GM18868 (cell line): ENCODE measurements around the gene ZMYND19.
"Not testable (repeated sequence)": the region's sequence is repeated elsewhere in the genome, so short reads cannot be mapped to it uniquely, and the experiment has no call there.

ENCODE experiments used
- ATAC-seq: cut with Tn5 transposase; IDR thresholded peaks from one replicate; pipeline ENCODE4 v1.9.1; 2021; ENCODE audit warnings: mild to moderate bottlenecking, moderate library complexity; ENCODE audit not compliant: unreplicated experiment

Gene ZMYND19

DNA sequence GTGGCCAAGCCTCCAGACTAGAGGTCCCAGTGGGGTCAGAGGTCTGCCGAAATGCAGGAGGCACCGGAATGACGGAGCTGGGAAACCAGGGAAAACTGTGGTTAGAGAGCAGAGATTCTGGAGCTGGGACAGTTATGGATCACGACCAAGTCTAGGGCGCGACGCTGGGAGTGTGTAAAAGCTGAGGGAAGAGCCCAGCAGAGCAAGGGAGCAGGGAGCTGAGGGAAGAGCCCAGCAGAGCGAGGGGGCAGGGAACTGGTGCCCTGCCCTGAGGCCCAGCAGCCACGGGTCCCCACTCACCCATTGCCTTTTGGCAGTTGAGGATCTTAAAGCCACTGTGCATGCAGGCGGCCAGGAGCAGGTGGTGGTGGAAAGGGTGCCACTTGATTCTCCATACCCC, 26.2 kb downstream of the ZMYND19 start:
- ATAC-seq: no peak

DNA sequence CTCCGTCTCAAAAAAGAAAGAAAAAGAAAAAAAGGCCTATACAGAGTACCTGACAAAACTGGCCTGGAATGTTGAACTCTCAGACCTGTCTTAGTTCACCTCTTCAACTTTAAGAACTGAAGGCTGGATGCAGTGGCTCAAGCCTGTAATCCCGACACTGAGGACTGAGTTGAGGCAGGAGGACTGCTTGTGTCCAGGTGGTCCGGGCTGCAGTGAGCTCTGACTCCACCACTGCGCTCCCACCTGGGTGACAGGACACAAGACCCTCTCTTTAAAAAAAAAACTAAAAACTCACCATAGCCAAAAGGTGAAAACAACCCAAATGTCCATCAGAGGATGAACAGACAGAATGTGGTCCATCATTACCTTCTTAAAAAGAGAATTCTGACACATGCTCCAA, 32.2 kb downstream of the ZMYND19 start:
- no peak for ATAC-seq

DNA sequence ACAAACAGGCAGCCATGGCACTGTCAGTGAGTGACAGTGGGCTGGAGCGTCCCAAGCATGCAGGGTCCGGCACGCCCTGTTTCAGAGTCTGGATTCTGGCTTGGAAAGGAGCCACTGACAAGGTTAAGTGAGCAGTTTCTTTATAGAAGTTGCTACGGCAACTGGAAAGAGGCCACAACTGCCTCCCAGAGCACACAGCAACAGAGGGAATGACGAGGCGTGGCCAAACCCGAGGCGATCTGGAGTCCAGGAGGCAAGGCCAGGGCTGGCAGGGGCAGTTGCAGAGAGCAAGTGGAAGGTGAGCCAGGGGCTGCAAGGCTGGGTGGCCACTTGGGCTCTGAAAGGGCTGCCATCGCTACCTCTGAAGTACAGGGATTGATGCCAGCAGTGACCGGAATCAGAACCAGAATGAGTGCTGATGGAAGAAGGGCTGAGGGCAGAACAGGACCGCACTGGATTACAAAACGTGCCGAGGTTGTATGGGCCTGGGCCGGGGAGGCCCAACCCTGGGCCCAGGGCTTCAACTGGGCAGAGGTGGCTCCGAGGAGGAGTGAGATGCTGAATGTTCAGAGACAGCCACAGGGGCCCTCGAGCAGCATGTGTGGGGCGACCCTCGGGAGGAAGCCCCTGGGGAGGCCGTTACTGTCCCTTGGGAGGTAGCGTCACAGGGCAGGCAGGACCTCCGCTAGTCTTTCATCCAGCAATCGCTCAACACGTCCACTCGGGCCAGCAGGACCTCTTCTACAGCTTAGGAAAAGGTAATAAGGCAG, 34.1 kb downstream of the ZMYND19 start:
- ATAC-seq: no peak

DNA sequence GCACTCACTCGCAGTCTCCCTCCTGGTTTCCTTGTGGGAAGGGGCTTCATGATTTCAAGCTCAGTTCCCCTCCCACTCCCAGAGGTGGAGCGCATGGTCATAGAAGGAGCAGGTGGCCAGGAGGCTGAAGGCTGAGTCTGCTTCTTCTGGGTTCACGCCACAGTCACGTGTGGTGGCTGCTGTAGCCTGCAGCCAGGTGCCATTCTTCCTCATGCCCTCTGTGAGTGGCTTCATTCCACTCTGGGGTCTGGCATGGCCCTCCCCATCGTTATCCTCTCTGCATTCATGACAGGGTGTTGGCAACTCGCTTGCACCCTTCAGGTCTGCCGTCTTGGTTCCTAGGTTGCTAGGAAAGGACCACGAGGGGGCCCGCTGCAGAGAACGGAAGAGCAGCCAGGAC, 35.1 kb downstream of the ZMYND19 start:
- no peak for ATAC-seq

DNA sequence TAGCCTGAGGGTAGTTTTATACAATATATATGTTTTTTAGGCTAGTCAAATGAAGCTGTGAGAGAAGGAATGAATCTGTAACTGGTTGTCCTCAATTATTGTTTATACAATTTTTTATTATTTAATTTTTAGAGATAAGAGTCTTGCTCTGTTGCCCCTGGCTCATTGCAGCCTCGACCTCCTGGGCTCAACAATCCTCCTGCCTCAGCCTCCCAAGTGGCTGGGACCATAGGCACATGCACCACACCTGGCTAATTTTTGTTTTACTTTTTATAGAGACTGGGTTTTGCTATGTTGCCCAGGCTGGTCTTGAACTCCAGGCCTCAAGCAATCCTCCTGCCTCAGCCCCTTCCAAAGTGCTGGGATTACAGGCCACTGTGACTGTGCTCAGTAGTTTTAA, 36.0 kb downstream of the ZMYND19 start:
- no peak for ATAC-seq

DNA sequence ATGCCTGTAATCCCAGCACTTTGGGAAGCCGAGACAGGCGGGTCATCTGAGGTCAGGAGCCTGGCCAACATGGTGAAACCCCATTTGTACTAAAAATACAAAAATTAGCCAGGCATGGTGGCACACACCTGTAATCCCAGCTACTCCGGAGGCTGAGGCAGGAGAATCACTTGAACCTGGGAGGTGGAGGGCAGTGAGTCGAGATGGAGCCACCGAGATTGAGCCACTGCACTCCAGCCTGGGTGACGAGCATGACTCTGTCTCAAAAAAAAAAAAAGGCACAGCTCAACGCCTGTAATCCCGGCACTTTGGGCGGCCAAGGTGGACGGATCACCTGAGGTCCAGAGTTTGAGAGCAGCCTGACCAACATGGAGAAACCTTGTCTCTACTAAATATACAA, 36.7 kb downstream of the ZMYND19 start:
- not testable (repeated sequence) for ATAC-seq

DNA sequence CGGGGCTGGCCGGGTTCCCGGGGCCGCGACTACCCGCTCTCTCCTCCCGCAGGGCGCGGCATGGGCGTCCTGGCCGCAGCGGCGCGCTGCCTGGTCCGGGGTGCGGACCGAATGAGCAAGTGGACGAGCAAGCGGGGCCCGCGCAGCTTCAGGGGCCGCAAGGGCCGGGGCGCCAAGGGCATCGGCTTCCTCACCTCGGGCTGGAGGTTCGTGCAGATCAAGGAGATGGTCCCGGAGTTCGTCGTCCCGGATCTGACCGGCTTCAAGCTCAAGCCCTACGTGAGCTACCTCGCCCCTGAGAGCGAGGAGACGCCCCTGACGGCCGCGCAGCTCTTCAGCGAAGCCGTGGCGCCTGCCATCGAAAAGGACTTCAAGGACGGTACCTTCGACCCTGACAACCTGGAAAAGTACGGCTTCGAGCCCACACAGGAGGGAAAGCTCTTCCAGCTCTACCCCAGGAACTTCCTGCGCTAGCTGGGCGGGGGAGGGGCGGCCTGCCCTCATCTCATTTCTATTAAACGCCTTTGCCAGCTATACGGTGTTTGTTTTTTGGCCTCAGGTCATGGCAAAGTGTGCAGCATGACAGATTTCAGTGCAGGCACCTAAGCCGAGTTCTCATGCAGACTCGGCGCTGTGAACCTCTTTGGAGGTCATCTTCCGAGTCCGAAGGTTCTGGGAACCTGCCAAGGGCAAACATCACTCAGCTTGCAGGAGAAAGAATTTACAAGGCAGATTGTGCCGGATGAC, 38.1 kb downstream of the ZMYND19 start:
- ATAC-seq: peak; percentile 22

DNA sequence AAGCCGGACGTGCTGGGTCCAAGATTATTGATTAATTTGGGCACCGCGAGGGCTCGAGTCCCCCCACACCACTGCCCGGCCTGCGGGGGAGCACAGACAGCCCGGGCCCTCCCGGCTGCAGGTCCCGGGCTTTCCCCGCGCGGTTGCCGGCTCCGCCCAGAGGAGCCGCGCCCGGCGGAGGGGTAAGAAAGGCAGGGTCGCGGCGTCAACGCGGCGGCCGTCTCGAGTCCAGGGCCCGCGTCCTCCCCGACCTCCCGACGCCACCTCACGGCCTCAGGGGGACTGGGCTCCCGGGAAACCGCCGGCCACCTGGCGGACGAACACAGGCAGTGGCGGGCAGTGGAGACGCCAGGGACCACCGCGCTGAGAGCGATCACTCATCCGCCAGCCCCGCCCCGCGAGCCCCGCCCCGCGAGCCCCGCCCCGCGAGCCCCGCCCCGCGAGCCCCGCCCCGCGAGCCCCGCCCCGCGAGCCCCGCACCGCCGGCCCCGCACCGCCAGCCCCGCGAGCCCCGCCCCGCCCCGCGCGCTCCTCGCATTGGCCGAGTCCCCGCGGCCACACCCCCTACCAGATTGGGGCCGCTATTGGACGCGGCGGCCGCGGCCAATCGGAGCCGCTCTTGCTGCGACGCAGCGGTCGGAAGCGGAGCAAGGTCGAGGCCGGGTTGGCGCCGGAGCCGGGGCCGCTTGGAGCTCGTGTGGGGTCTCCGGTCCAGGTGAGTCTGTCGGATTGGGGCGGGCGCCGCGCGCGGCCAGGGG, 38.9 kb downstream of the ZMYND19 start, which contains the start of gene MRPL41:
Gene MRPL41, plus strand, starts transcription at position 616 of the 758 bp plus-strand sequence. CDS start 203 bp downstream, outside the sequence.
- ATAC-seq: peak; percentile 83

DNA sequence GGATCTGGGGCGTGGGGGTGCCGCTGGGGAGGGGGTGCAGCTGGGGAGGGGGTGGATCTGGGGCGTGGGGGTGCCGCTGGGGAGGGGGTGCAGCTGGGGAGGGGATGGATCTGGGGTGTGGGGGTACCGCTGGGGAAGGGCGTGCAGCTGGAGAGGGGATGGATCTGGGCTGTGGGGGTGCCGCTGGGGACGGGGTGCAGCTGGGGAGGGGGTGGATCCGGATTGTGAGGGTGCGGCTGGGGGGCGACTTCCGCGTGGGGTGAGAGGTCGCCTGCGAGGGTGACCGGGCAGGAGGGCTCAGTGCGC, 39.4 kb downstream of the ZMYND19 start:
- ATAC-seq: not testable (repeated sequence)

DNA sequence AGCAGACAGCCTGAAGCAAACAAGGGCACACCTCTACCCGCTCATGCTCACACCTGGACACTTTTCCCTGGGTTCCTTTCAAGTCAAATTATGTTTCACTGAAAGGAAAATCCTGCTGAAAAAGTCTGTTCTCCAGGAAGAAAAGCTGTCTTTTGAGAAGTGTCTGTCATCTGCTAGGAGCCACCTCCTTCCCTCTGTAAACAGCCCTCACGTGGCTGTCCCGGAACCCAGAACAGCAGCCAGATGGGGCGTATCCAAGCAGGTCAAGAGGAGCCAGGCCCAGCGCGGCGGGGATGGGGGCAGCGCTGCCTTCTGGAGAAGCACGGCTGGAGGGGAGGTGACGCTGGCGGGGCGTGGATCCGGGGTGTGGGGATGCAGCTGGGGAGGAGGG, 40.1 kb downstream of the ZMYND19 start, which contains the start of gene PNPLA7:
Gene PNPLA7, minus strand, starts transcription at position 172 of the 391 bp plus-strand sequence. CDS start 205 bp downstream, outside the sequence.
- no peak for ATAC-seq

DNA sequence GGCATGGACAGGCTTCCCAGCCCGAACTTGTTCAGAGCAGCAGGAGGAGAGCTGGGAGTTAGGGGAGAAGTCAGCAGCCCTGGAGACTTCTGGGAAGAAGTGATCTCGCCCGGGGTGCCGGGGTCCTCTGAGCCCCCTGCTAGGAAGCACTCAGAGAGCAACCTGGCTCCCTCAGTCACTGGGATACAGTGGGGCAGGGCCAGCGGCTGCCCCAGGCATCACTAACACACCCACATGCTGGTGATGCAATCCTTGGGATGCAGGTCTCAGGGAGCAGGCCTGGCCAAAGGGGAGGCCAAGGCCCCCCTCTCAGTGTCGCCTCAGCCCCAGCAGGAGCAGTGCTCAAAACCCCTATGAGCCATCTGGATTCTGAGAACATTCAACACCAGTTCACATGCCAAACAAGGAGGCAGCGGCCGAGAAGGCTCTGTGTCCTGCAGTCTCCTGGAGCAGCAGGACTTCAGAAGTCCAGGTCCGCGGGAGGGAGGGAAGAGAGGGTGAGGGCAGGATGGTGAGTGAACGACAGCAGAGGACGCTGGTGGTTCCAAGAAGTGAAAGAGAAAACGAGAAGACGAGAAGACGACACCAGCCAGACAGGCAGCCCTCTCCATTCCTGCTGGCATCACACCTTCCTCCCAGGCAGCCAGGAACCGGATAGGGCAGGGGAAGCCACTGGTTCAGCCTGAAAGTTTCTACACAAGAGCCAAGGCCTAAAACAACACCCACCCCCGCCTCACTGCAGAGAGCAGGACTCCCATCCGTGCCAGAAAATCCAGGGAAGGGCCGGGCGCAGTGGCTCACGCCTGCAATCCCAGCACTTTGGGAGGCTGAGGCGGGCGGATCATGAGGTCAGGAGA, 42.4 kb downstream of the ZMYND19 start:
- ATAC-seq: no peak

DNA sequence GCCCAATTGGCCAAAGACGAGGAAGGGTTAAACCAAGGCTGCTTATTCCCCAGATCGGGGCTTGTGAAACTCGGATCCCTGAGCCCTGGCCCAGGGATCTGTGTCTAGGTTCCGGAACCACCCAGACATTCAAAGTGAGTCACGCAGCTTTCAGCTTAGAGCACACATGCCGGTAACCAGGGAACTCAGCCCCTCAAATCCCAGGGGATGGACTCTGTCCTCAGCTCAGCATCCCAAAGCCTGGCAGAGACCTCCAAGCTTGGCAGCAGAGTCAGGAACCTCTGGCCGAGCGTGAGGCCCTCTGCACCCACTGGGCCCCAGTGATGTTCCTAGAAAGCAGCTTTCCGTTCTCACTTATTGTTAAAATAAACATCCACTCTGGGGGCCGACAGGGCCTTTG, 45.2 kb downstream of the ZMYND19 start:
- no peak for ATAC-seq

DNA sequence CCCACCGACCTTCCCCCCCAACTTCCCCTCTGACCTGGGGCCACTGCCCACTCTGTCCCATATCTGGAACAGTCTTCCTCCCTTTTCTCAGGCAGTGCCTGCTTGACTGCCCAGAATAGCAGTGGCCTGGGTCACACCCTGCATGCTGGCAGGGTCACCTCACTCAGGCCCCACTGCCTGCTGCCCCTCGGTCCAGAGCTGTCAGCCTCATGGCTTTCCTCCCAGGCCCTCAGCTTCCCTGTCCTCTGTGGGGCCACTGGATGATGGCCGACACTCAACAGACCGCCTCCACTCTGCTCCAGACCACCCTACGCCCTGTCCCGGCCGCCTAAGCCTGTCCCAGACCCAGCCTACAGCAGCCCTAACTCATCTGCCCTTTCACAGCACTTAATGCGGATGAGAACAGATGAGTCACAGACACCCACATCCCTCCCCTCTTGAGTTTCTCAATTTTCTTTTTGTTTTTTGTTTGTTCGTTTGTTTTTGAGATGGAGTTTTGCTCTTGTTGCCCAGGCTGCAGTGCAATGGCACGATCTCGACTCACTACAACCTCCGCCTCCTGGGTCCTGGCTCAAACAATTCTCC, 46.0 kb downstream of the ZMYND19 start:
- no peak for ATAC-seq

DNA sequence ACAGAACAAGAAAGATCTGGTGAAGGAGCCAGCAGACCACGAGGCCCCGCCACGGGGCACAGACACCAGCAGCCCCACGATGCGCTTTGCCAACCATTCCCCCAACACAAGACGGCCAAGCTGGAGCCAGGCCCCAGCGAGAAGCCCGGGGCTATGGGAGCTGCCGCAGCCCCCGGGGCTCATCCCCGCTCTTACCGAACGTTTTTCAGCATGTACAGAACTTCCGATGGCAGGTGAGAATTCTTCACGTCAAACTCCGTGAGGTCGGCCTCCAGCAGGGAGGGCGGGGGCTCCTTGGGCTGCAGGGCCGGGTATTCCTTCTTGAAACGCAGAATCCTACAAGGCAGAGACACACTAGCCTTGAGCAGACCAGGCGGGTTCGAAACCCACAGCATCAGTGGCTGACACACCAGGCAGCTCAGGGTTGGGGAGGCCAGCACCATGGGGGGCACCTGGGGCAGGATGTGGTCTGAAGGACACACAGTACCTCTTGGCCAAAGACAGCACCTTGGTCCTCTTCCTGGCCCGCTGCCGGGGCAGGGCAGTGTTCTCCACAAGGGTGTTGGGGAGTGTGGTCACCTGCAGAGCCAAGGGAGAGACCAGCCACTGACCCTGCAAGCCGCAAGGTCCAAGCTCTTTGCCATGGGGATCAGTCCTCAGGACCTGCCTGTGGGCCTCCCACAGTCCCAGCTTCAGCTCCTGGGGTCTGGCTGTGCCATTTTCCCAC, 46.9 kb downstream of the ZMYND19 start:
- ATAC-seq: no peak

DNA sequence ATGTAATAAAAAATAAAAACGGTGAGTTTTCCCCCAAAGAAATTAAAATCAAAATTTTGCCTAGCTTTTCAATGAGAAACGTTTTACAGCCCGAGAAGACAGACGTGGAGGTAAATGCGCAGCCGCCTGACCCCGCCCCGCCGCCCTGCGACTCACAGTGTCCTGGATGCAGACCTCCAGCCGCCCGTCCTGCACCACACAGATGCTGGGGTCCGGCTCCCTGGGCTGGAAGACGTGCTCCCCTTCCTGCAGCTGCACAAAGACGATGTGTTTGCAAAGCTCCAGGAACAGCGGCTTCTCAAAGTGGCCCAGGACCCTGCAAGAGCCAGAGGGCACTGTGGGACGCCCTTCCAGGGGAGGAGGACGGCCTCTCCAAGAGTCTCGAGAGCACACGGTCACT, 47.8 kb downstream of the ZMYND19 start:
- no peak for ATAC-seq

DNA sequence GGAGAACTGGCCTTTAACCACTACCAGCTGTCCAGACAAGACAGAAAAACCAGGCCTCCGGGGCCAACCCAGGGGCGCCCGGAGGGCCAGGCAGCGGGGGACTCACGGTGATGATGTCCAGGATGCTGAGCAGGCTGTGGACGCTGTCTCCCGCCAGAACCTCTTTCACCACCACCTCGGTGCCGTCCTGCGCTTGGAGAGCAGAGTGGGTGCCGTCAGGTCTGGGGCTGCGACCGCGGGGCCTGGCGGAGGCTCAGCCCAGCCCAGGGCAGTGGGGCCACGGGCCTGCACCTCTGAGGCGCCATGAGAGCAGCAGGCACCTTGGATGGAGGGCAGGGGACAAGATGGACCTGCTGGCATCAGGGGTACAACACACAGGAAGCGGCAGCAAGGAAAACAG, 49.8 kb downstream of the ZMYND19 start:
- no peak for ATAC-seq

DNA sequence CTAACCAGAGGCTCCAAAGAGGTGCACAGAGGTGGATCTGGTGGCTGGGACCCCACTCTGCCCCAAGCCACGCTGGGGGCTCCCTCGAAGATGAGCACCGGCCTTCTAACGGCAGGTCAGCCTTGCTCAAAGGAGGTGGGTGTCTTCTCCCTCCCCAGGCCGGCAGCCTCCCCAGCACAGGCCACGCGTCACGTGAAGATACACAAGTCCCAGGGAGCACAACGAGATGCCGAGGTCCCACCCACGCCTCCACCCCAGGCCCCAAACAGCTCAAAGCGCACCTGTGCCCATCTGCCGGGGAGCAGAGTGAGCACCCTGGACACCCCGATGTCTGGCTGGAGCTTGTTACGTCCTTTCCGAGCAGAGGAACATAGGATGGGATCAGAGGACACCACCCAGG, 52.3 kb downstream of the ZMYND19 start:
- ATAC-seq: no peak

DNA sequence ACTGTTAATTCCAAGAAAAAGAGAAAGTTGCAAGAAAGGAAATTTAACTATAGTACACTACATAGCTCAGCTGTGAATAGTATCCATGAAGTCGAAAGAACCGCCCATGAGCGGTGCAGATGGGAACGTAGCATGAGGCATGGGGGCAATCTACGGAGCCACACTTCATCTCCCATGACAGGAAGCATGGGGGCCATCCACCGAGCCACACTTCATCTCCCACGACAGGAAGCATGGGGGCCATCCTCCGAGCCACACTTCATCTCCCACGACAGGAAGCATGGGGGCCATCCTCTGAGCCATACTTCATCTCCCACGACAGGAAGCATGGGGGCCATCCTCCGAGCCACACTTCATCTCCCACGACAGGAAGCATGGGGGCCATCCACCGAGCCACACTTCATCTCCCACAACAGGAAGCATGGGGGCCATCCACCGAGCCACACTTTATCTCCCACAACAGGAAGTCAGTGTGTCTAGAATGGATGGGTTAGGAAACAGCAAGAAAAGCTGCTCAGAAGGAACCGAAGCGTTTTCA, 53.6 kb downstream of the ZMYND19 start:
- not testable (repeated sequence) for ATAC-seq

DNA sequence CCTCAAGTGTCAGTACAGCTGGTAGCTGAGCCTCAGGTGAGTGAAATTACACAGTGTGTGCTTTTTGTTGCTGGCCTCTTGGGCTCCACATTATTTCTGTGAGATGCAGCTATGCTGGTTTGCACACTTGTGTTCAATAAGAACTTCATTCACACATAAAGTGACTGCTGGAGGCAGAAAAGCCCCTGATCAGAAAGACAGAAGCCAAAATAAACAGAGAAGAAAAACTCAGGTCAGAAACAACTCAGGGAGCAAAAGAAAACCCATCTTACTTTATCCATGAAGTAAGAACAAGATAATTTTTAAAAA, 55.2 kb downstream of the ZMYND19 start:
- no peak for ATAC-seq
